Activated T-cell treated with anti-CD3 and anti-CD28 coated beads, Interleukin-2, amount 50 U/mL, for 1 hour (primary cell): Measurements from ENCODE around the gene GPC6.
"Not testable (repeated sequence)": the region's sequence is repeated elsewhere in the genome, so short reads cannot be mapped to it uniquely, and the experiment has no call there.

Experiments
- DNase-seq: peaks from one replicate; pipeline ENCODE4 v3.0.0-alpha.2; 2020

The GPC6 gene

GRCh38 chr13:93226623-93227279, at the start of gene GPC6:
Gene GPC6, plus strand, starts transcription at chr13:93226807.
- no peak for DNase-seq

GRCh38 chr13:93180356-93180969, 46.1 kb upstream of the GPC6 start:
- DNase-seq, result no peak

GRCh38 chr13:93182406-93182805, 44.2 kb upstream of the GPC6 start:
- no peak for DNase-seq

- DNase-seq, result no peak
Observed at GRCh38 chr13:93183302-93183701, 43.3 kb upstream of the GPC6 start.

- DNase-seq, result no peak
Observed at GRCh38 chr13:93190006-93190405, 36.6 kb upstream of the GPC6 start.

DNA sequence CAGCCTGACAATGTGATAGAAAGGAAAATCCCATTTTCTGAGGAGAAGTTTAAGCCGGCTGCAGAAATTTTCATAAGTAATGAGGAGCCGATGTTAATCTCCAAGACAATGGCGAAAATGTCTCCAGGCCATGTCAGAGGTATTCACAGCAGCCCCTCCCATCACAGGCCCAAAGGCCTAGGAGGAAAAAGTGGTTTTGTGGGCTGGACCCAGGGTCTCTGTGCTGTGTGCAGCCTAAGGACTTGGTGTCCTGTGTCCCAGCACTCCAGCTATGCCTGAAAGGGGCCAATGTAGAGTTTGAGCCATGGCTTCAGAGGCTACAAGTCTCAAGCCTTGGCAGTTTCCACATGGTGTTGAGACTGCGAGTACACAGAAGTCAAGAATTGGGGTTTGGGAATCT, 32.9 kb upstream of the GPC6 start:
- no peak for DNase-seq

DNA sequence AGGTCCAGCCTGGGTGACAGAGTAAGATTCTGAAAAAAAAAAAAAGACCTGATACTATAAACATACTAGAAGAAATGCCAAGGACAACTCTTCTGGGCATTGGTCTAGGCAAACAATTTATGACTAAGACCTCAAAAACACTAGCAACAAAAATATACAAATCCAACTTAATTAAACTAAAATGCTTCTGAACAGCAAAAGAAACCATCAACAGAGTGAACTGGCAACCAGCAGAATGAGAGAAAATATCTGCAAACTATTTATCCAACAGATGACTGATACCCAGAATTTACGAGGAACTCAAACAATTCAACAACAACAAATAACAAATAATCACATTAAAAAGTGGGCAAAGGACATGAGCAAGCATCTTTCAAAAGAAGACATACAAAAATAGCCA, 26.8 kb upstream of the GPC6 start:
- no peak for DNase-seq

DNA sequence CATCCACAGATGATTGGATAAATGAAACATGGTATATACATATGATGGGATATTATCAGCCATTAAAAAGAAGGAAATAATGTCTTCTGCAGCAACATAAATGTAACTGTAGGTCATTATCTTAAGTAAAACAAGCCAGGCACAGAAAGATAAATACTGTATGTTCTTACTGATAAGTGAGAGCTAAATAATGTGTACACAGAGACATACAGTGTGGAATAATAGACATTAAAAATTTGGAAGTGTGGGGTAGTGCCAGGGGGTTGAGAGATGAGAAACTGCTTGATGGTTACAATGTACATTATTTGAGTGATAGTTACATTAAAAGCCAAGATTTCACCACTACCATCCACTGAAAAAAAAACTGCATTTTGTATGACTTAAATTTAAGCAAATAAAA, 26.0 kb upstream of the GPC6 start:
- DNase-seq, result no peak

DNA sequence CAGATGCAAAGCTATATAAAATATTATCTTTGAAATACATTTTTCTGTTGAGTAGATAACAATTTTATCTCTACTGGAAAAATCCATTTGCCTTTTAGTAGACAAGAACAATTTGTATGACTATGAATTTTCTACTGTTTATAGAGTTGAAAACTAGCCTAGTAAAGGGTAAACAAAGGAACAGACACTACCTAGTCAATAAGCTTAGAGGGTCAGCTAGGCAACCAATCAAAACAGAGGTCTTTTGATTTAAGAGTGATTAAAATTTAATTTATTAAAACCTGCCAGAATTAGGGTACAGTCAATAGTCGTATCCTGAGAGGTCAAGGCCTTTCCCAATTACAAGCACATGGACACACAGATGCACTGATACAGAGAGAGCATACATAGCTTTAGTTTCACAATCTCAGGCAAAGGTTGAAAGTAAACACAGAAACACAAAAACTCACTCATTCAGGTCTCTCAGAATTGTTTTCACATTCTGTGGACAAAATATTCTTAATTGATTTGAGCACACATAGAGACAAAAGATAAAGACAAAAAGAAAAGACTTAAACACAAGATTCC, 24.5 kb upstream of the GPC6 start:
- DNase-seq, result no peak

- not testable (repeated sequence) for DNase-seq
Observed at GRCh38 chr13:93206778-93207392, 19.7 kb upstream of the GPC6 start.

DNA sequence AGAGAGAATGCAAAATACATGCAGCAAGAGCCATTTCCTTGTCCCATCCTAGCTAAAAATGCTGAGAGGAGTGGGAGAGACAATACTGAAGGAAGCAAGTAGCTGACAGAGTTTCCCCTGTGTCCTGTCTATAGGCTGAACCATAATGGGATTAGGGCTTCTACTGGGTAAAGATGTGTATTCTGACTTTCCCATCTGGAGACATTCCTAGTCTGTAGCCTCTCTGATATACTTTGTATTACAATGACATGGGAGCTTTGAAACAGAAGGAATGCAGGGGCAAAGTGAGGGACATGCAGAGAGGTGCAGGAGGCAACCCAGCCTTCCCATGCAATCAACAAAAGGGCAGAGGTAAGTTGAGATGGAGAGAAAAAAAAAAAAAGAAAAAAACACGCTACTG, 10.5 kb upstream of the GPC6 start:
- DNase-seq, result no peak

DNA sequence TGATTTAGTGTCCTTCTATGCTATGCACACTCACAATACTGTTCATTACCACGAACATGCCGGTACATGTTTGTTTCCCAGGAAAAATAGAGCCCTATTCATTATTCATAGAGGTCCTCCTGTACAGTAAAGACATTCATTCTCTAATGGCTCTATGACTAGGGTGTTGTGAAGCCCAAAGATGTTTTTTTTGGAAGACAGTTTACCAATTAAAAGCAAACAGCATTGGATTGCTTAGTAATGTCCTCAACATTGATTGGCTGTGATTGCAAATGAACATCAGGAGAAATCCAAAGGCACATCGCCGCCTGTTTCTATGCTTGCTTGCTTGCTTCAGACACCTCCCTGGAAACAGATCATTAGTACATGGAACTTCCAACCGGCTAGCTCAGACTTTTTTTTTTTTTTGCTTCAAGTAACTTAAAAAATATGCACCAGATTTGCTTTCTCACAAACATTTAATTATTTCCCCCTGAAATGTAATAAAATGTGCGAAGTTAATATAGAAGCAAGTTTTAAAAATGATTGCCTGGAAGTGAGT, 8.8 kb upstream of the GPC6 start:
- no peak for DNase-seq

GRCh38 chr13:93218583-93218982, 8.0 kb upstream of the GPC6 start:
- no peak for DNase-seq

- DNase-seq, result no peak
Observed at GRCh38 chr13:93220073-93220472, 6.5 kb upstream of the GPC6 start.

DNA sequence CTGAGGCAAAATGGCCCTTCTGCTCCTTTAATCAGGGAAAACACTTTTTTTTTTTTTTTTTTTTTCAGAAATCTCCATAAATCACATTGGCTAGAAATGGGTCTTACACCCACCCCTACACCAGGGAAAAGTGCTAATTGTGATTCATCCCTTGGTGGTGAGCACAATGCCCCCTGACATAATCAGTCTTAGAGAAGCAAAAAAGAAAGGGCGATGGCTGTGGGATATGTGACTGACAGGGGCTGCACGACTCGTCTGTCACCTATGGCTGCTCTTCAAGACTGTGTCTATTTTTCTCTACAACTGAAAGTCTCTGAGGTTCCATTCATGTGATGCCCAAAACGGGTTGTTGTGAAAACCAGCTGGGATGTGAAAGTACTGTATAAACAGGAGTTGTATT, 3.6 kb upstream of the GPC6 start:
- no peak for DNase-seq

DNA sequence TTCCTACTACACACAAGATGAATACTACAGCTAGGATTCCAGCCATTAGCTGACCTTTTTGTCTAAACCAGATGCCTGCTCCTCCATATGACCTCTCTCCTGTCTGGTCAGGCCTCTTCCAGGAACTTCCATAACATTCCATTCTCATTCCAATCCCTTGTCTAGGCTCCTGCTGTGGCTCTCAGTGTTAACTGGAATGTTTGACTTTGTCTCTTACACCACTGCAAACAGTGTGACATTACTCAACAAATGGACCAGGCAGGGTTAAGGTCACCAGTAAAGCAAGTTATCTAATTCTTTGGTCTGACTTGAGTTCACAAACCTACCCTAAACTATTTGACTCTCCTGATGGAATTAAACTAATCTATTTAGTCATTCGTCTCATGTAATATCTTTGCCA, 2.1 kb upstream of the GPC6 start:
- DNase-seq, result no peak

DNA sequence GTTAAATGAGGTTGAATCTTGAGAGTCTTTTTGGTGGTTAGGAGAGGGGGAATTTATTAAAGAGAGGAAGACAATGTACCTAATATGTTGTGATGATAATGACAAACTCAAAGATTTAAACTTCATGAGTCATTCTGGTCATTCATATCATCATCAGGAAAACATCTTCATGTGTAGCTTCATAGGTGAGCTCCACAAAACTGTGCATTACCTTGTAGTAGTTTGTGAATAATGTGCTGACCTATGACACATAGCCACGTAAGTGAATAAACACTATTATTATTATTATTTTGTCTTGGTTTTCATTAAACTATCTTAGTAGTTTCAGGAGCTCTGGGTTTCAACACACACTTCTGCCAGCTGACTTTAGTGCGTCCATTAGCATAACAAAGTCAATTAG, 997 bp upstream of the GPC6 start:
- DNase-seq, result no peak

GRCh38 chr13:93226065-93226622, 463 bp upstream of the GPC6 start:
- DNase-seq, result no peak

- no peak for DNase-seq
Observed at GRCh38 chr13:93227280-93227877, 772 bp downstream of the GPC6 start.

GRCh38 chr13:93227878-93228642, 1.5 kb downstream of the GPC6 start:
- no peak for DNase-seq

DNA sequence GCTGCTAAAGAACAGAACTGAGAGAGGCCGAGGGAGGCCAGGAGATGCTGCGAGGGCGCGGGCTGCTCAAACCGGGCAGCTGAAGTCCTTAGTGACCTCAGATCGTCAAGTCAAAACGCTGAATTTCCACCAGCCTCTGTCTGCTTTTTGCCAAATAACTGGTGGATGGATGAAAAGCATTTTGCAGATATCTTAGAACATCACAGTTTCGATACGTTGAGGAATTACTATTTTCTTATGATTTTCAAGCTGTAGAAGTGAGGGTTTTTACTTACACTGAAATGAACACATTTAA, 2.0 kb downstream of the GPC6 start:
- DNase-seq, result no peak

DNA sequence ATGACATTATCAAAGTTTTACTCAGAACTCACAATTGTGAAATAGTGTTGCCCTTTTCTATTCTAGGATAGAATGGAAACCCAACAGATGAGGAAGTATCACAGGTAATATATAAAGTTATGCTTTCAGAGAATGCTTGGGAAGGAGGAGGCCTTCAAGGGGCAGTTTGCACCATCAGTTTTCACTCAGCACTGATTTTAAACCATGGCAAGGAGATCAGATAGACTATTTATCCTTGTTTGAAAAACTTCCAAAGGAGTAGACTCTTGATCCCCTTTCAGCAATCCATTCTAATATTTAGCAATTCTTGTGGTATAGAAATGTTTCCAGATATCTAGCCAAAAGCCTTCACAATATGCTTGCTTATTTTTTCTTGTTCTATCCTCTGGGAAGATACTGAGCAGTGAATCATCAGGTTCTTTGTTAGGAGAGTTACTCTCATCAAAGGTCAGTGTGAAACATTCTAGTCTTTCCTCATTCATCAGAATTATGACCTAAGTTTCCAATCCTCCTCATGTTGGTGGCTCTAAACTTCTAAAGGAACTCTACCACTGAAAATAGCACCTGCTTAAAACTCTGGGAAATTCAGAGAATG, 3.8 kb downstream of the GPC6 start:
- DNase-seq, result no peak
